IPS-18c (cell line): ENCODE results near the gene LSM3.
"Not testable (repeated sequence)": the region's sequence is repeated elsewhere in the genome, so short reads cannot be mapped to it uniquely, and the experiment has no call there.

Experiments used
- H3K4me3 ChIP-seq: 2 replicates; pipeline ENCODE4 v1.7.0; 2013; ENCODE audit warnings: low read depth, mild to moderate bottlenecking, low read length, moderate library complexity; ENCODE audit not compliant: insufficient read depth
- H3K9me3 ChIP-seq: one replicate; pipeline ENCODE4 v1.6.1; 2013; ENCODE audit warnings: mild to moderate bottlenecking, low read length, moderate library complexity; ENCODE audit not compliant: control insufficient read depth, insufficient read depth

Gene LSM3

GRCh38 chr3:14223595-14223994 lies 45.0 kb downstream of the LSM3 start:
- Histone ChIP-seq H3K4me3 (no peak overlapping the region), H3K9me3 (no peaks in the 10 kb centered on the region)

DNA sequence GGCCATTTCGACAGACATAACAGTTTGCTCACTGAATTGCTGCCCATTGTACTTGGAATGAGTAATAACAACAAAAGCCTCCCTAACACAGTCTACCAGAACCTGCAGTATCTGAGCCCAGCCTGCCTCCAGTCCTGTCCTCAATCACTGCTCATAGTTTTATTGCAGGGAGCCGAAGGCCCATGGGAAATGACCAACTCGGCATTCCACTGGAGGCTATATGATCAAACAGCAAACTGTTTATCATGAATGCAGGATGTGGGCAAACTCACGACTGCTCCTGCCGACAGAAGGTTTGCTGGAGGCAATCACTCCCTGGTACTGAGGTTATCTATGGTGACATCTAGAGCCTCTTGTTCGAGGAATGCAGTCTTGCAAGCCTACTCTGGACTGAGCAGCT lies 46.3 kb downstream of the LSM3 start:
- no peaks in the 10 kb centered on the region for H3K9me3 ChIP-seq
- no peak overlapping the region for H3K4me3 ChIP-seq

- H3K4me3 ChIP-seq = no peak overlapping the region
Observed at GRCh38 chr3:14225421-14225820, 46.8 kb downstream of the LSM3 start.

DNA sequence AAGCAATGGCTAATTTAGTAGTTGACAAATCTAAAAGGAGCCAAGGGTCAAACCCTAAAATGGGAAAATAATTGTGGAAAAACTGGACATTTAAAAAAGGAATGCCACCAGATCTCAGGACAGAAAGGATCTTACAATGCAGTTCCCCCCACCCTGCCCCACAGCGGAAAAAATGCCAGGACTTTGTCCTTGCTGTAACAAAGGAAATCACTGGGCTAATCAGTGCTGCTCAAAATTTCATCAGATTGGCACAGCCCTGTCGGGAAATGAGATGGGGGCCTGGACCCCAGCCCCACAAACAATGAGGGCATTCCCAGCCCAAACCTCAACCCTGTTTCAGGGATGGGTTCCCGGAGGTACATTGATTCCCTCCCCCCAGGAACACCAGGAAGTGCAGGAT lies 47.7 kb downstream of the LSM3 start:
- H3K4me3 ChIP-seq, H3K9me3 ChIP-seq: not testable (repeated sequence)

More at GRCh38 chr3:14225421-14225820, 46.8 kb downstream of the LSM3 start:
- H3K9me3 ChIP-seq = no peaks in the 10 kb centered on the region

DNA sequence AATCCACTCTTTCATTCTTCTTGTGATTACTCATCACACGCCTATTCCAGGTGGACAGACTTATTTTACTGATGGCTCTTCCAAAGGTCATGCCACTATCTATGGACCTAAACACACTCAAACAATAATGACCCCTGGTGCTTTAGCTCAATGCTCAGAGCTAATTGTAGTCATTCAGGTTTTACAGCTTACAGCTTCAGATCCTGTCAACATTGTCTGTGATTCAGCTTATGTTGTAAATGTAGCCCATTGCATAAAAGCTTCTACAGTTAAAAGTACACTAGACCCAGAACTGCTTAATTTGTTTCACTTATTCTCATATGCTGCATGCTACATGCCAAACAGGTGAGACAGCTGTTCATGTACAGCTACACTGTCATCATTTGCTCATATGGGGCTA lies 49.2 kb downstream of the LSM3 start:
- no peak overlapping the region for H3K4me3 ChIP-seq
- no peaks in the 10 kb centered on the region for H3K9me3 ChIP-seq

DNA sequence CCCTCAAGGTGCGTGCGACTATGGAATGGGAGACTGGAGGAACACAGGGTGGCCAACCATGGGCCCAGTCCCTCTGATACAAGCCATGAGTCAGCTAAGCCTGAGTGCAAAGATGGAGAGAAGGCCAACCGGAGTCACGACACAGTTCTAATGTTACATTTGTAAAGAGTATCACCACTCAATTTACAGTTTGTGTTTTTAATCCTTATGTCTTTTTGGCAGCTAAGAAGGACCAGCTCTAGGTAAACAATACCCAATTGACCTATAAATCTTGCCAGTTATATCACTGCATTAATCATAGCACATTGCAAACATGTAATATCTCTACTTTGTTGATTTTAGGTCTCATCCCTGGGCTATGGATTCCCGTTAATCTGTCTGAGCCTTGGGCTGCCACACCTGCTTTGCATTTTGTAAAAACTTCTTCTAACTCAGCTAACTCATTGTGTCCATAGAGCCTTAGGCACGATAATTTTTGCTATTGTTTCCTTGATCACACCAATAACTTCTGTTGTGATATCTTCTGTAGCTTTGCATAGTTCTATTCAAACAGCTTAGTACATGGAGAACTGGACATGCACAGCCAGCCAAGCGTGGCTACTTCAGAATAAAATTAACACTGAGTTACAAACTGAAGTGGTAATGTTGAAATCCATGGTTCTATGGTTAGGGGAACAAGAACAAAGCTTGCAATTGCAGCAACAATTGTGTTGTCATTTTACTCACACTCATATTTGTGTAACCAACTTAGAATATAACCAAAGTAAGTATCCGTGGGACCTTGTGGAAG lies 50.3 kb downstream of the LSM3 start:
- H3K4me3 ChIP-seq = no peak overlapping the region
- H3K9me3 ChIP-seq = no peaks in the 10 kb centered on the region

GRCh38 chr3:14229695-14230094 lies 51.1 kb downstream of the LSM3 start:
- not testable (repeated sequence) for H3K4me3 ChIP-seq

DNA sequence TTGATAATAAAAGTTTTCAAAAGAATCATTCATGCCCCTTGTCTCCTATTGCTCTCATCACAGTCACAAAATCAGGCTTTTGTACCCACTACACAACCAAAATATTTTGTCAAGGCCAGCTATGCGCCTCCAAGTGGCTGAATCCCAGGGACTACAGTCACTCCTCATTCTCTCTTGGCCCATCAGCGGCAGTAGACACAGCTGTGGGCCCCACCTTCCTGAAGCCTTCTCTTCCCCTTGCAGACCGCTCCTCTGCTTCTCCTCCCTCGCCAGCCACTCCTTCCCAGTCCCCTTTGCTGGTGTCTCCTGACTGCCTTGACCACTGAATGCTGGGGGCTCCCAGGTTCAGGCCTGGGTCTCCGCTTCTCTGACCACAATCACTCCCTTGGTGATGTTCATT lies 52.1 kb downstream of the LSM3 start:
- Histone ChIP-seq H3K4me3 (no peak overlapping the region), H3K9me3 (no peaks in the 10 kb centered on the region)

More at GRCh38 chr3:14229695-14230094, 51.1 kb downstream of the LSM3 start:
- not testable (repeated sequence) for H3K9me3 ChIP-seq

- no peak overlapping the region for H3K4me3 ChIP-seq
Observed at GRCh38 chr3:14231145-14231990, 52.8 kb downstream of the LSM3 start.

GRCh38 chr3:14231998-14232501 lies 53.4 kb downstream of the LSM3 start:
- H3K9me3 ChIP-seq = no peaks in the 10 kb centered on the region
- no peak overlapping the region for H3K4me3 ChIP-seq

More at GRCh38 chr3:14231145-14231990, 52.8 kb downstream of the LSM3 start:
- H3K9me3 ChIP-seq = no peaks in the 10 kb centered on the region

DNA sequence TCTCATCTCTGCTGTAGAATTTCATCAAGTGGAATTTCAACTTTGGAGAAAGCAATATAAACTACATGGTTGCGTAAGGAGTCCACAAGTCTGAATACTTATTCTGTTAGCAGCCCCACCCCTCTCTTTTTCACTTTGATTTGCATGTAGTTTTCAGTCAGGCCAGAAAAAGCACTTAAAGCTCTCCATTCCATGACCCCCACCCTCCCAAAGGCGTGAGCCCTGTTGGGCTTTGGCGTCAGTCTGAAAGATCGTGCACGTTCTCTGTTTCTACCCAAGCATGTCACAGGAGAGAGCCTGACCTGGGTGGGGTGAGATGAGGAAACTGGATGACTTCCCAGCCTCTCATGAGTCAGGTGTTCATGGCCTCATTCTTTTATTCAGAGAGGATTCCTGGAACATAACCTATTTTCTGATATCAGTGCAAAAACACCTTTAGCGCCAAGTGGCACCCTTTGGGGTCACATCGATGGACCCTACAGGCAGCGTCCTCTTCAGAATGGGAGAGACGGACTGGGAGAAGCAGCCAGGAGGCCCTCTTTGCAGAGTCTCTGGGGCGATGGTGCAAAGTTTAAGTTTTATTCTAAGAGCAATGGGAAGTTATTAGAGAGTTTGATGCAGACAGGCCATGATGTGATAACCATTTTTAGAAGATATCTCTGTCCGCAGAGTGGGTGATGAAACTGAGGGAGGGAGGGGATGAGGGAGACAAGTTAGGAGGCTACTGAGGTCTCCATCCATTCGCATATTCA lies 55.8 kb downstream of the LSM3 start:
- no peak overlapping the region for H3K4me3 ChIP-seq
- no peaks in the 10 kb centered on the region for H3K9me3 ChIP-seq

- Histone ChIP-seq H3K9me3 (no peaks in the 10 kb centered on the region), H3K4me3 (no peak overlapping the region)
Observed at GRCh38 chr3:14235003-14235911, 56.6 kb downstream of the LSM3 start.

DNA sequence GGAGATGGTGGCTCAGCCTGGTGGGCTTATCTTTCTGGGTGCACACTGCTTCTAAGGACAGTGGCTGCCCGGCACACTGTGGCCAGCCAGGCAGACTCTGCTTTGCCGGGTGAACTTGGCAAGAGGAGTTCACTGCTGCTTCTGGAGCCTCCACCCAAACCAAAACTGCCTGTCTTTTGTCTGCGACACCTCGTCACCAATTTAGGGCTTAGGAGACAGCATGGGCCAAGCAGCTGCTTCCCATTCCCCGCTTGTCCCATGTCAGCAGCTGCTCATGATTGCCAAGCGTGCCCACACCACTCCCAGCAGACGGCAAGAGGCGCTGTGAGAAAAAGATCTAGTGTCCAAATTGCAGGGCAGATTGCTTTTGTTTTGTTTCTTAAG lies 57.3 kb downstream of the LSM3 start:
- Histone ChIP-seq H3K9me3 (no peaks in the 10 kb centered on the region), H3K4me3 (no peak overlapping the region)

- H3K9me3 ChIP-seq = no peaks in the 10 kb centered on the region
- H3K4me3 ChIP-seq = no peak overlapping the region
Observed at GRCh38 chr3:14236902-14237301, 58.3 kb downstream of the LSM3 start.

- H3K9me3 ChIP-seq = no peaks in the 10 kb centered on the region
- H3K4me3 ChIP-seq = no peak overlapping the region
Observed at GRCh38 chr3:14237457-14237856, 58.8 kb downstream of the LSM3 start.

DNA sequence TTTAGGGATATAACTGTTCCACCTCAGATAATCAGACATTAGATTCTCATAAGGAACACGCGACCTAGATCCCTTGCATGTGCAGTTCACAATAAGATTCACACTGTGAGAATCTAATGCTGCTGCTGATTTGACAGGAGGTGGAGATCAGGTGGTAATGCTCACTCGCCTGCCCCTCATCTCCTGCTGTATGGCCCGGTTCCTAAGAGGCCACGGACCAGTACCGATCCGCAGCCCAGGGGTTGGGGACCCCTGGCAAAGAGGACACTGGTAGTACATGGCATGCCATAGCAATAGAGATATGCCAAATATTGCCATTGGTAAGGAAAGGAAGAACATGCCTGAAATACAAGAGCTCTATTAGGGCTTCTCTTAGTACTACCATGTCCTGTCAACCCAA lies 59.7 kb downstream of the LSM3 start:
- Histone ChIP-seq H3K9me3 (no peaks in the 10 kb centered on the region), H3K4me3 (no peak overlapping the region)
